HG03457 (cell line): ENCODE measurements around the gene LY6G6F.
"Not testable (repeated sequence)": the region's sequence is repeated elsewhere in the genome, so short reads cannot be mapped to it uniquely, and the experiment has no call there.

Source experiments
- ATAC-seq: cut with Tn5 transposase; IDR thresholded peaks from one replicate; pipeline ENCODE4 v1.9.1; 2021; ENCODE audit warnings: moderate number of reproducible peaks; ENCODE audit not compliant: unreplicated experiment

Gene LY6G6F

DNA sequence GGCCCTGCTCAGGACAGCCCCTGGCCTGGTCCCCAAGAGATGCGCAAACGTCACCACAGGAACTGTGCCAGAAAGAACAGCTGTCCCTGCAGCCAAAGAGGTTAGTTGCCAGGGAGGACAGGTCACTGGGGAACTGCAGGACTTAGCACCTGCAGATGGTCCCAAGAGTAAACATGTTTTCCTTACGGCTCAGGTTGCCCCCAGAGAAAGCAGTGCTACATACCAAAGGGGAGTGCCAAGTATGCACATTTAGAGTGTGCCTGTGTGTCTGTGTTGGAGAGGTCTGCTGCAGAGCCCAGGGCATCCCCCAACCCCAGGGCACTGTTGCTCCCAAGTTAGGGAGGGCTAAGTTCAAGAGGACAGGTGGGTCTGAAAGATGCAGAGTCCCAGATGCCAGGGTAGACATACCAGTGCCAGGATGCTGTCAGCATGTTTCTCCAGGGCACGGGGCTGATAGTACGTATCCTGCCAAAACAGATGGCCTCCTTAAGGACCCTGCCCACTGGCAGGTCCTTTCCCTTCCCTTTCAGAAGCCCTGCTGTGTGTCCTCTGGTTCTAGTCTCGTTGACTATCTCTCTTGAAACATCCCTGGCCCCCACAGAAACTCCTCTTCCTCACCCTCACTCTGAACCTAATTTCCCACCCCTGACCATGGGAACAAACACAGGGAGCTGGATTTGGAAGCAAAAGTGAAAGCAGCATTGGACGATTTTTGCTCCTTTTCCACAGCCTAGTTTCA, 4.8 kb upstream of the LY6G6F start:
- no peak for ATAC-seq

- no peak for ATAC-seq
Measured at GRCh38 chr6:31702405-31702818, 4.3 kb upstream of the LY6G6F start.

DNA sequence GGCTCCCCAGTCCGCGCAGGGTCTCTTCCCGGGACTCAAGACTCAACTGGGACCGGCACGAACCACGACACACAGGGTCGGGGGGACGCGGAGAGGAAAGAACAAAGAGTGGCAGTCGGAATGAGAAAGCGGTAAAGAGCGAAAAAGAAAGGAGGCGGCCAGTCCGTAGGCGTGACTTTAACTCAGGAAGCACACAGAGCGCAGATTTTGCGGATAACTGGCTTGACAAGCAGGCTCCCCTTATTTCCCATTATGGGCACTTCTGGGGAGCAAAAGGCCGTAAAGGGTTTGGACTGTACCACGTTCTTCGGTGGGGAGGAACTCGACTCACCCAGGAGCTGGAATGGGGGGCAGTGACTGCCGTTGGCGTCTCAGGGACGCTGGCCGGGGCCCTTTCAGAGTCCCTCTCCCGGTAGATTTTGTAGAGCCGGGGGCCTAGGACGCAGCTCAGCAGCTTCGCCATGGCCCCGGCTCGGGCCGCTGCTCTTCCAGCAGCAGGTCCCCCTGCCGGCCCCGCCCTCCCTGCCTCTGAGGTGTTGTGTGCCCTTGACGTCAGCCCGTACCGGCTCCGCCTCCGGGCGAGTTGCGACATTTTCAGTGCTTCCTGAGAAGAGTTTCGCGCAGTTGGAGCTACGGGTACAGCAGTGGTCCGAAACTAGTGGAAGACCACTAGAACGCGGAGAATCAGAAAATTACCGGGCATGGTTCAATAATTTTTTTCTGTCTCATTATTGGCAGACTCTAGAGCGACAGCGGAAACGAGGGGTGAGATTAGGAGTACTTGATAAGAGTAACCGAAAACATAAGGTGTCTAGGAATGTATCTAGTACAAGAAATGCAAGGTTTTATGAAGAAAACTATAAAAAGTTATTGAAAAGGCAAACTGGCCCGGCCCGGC, 3.6 kb upstream of the LY6G6F start, which contains the start of gene ABHD16A:
TSS of gene ABHD16A (minus strand) at position 506 of the 898 bp plus-strand sequence. CDS start at position 463, 43 bp downstream.
- no peak for ATAC-seq

- no peak for ATAC-seq
Measured at GRCh38 chr6:31705931-31706330, 735 bp upstream of the LY6G6F start.

DNA sequence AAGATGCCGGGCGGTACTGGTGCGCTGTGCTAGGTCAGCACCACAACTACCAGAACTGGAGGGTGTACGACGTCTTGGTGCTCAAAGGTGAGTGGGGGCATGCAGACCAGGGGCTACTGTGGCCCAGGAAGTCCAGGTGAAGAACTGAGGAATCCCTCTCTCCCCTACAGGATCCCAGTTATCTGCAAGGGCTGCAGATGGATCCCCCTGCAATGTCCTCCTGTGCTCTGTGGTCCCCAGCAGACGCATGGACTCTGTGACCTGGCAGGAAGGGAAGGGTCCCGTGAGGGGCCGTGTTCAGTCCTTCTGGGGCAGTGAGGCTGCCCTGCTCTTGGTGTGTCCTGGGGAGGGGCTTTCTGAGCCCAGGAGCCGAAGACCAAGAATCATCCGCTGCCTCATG, 1.0 kb downstream of the LY6G6F start:
- no peak for ATAC-seq

DNA sequence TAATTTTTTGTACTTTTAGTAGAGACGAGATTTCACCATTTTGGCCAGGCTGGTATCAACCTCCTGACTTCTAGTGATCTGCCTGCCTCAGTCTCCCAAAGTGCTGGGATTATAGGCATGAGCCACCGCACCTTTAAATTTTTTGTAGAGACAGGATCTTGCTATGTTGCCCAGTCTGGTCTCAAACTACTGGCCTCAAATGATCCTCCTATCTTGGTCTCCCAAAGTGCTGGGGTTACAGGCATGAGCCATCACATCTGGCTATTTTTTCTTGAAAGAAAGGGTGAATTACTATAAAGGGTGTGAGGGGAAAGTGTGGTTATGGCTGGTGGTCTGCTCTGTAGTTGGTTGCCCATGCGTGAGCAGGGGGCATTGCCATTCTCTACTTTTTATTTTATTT, 1.6 kb downstream of the LY6G6F start:
- no peak for ATAC-seq

DNA sequence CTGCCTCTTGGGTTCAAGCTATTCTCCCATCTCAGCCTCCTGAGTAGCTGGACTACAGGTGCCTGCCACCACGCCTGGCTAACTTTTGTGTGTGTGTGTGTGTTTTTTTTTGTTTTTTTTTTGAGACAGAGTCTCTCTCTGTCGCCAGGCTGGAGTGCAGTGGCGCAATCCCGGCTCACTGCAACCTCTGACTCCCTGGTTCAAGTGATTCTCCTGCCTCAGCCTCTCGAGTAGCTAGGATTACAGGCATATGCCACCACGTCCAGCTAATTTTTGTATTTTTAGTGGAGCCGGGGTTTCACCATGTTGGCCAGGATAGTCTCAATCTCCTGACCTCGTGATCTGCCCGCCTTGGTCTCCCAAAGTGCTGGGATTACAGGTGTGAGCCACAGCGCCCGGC, 2.5 kb downstream of the LY6G6F start:
- not testable (repeated sequence) for ATAC-seq

DNA sequence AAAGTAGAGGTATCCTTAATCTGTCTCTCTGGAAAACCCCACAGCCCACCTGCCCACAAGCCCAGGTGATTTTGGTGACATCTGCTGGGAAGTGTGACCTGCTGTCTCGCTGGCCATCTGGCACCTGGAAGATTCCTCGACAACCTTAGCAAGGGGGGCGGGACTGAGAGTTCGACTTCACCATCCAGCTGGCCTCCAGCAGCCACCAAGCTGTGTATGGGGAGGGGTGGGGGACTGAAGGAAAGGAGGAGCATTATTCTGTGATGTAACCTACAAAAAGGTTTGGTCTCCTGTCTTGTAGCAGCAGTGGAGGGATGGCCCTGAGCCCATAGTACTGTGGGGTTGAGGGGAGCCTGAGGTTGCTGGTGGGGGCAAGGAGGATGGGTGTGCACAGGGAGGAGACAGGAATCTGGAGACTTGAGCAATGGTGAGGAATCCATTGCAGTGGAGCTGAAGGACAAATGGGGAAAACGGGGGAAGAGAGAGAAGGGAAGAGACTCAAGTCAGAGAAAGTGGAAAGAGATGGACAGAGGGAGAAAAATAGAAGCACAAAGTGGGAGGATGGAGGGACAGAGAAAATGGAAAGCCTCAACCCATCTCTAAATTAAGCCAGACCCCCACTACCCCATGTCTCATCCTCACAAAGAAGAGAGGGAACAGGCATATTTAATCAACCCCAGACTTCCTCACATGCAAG, 4.0 kb downstream of the LY6G6F start:
- no peak for ATAC-seq

GRCh38 chr6:31711233-31711632, 4.6 kb downstream of the LY6G6F start:
- no peak for ATAC-seq

- no peak for ATAC-seq
Measured at GRCh38 chr6:31712296-31712695, 5.6 kb downstream of the LY6G6F start.

DNA sequence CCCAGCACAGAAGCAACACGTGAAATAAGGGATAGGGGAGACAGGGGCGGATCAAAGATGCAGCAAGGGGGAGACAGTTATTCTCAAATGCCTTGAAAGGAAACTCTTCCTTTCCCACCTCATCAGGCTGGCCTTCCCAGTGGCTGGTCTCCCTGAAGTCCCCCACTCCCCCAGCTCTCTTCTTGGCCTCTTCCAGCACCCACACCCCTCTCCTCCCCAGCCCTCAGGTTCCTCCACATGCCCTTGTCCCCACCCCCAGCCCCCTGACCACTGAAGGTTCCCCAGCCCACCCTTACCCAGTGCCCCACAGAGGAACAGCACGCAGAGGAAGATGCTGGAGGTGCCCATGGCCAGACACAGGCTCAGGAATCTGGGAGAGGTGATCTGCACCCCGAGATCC, 6.8 kb downstream of the LY6G6F start:
- ATAC-seq: no peak

DNA sequence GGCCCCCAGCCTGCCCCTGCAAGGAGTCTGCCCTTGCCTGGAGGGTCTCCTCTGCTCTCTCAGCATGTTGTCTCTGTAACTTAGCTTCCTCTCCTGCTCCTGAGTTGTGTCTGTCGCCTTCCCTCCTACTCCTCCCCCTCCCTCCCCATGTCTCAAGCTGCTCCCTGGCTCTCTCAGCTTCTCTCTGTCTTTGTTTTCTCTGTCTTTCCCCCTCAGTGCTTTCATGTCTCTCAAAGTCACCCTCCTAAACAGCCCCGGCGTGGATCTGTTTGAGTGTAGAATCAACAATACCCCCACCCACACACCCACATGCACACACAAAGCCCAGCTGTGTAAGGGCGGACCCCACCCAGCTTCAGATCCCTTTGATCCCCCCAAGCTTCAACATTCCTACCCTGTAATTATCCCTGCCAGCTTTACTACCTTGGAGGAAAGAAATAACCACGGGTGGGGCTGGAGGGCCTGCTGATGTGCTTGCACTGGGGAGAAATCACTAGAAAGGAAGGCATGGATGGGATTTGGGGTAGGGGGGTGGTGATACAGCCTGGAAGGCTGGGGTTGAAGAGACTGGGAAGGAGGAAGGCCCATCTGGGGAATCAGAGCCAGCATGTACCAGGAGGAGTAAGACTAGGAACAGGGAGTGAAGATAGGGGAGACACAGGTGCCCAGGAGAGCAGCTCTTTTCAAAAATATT, 7.5 kb downstream of the LY6G6F start:
- no peak for ATAC-seq

GRCh38 chr6:31715022-31715958, 8.6 kb downstream of the LY6G6F start, which contains the start of gene LY6G6D:
Gene LY6G6D (plus strand): TSS chr6:31715348. CDS start chr6:31715356, 8 bp downstream.
- ATAC-seq: no peak

GRCh38 chr6:31717499-31718222, 11.0 kb downstream of the LY6G6F start:
- ATAC-seq: no peak

DNA sequence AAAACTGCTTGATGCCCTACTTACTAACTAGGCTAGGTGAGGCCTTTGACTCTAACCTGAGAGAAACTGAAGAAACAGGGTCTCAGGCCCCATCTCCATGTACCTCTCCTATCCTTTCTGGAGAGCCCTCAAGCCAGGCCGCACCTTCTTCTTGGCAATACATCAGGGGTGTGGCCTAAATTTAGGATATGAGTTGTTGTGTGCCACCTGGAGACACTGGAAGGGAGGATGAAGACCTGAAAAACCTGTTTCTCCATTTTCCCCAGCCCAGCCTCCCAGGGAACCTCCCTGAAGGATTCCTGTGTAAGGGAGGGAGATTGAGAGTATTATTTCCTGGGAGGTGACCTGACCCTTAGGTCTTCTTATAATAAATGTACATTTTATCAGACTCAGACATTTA, 11.6 kb downstream of the LY6G6F start:
- ATAC-seq: no peak

- ATAC-seq: no peak
Measured at GRCh38 chr6:31719001-31719400, 12.3 kb downstream of the LY6G6F start.

DNA sequence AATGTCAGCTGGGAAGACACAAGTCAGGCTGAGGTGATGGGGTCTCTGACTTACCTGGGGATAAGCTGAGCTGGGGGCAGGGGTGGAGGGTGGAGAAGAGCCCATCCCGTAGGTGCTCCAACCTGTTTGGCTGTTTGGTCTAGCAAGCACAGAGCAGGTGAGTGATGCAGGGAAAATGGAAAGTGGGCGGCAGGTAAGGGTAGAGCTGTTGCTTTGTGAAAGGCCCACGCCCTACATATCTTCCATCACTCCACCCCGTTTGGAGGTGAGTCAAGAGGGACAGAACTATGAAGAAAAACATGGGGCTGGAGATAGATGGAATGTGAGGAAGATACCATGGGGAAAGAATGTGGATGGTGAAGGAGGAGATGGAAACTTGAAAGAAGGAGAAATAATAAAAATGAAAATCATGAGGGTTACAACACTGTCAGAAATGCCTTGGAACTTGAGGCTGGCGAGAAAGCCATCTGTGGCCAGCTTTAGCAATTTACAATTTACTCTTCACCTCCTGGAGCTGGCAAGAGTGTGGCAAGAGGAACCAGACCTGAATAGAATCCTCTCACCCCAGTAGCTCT, 13.6 kb downstream of the LY6G6F start:
- no peak for ATAC-seq

- no peak for ATAC-seq
Measured at GRCh38 chr6:31721351-31722020, 14.8 kb downstream of the LY6G6F start, which contains the start of gene LY6G6C. Gene LY6G6C (minus strand): TSS chr6:31721746. CDS start chr6:31721679, 67 bp downstream.
